Measurements from ENCODE around the gene TRAPPC11.

DNA sequence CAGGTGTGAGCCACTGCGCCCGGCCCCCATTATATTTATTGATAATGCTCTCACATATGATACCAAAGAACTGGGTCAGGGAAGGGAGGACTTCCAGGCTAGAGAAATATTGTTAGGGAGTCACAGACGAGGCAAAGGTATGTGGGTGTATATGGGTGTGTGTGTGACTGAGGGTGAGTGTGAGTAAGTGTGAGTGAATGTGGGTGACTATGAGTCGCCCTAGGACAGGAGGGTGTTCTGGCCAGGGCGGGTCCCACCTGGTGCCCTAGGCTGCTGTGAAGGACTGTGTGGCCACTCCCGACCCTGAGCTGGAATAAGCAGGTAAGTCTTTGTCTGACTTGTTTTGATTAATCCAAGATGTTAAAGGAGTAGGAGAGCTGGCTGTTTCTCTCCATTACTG is 34.5 kb upstream of the TRAPPC11 start:
- TF ChIP-seq, protein P1, sequence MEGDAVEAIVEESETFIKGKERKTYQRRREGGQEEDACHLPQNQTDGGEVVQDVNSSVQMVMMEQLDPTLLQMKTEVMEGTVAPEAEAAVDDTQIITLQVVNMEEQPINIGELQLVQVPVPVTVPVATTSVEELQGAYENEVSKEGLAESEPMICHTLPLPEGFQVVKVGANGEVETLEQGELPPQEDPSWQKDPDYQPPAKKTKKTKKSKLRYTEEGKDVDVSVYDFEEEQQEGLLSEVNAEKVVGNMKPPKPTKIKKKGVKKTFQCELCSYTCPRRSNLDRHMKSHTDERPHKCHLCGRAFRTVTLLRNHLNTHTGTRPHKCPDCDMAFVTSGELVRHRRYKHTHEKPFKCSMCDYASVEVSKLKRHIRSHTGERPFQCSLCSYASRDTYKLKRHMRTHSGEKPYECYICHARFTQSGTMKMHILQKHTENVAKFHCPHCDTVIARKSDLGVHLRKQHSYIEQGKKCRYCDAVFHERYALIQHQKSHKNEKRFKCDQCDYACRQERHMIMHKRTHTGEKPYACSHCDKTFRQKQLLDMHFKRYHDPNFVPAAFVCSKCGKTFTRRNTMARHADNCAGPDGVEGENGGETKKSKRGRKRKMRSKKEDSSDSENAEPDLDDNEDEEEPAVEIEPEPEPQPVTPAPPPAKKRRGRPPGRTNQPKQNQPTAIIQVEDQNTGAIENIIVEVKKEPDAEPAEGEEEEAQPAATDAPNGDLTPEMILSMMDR (conservative IDR thresholded peaks at IDR 0.05; ENCODE audit: low read depth, low read length): no peak
- TF ChIP-seq EZH2 (IDR thresholded peaks at IDR 0.05; ENCODE audit: borderline replicate concordance, low read depth, low read length, poor library complexity, severe bottlenecking): no peak

All from A673 (cell line).